Loucy (cell line): ENCODE measurements around the gene CEP55.

Experiments
- H2AFZ ChIP-seq: fragments of 200-600 bp; sonication (generic); 2 replicates; pipeline ENCODE4 v1.6.0; 2016; ENCODE audit warnings: antibody characterized with exemption, mild to moderate bottlenecking, low read length, moderate library complexity
- H3F3A ChIP-seq: fragments of 200-600 bp; 2 replicates; pipeline ENCODE4 v1.6.0; 2016; ENCODE audit warnings: antibody characterized with exemption, low read depth, mild to moderate bottlenecking
- H3K27me3 ChIP-seq: fragments of 200-600 bp; sonication (generic); 2 replicates; pipeline ENCODE4 v1.6.1; 2014; ENCODE audit warnings: low read length, mild to moderate bottlenecking; ENCODE audit not compliant: insufficient read depth, poor library complexity, severe bottlenecking
- H3K36me3 ChIP-seq: fragments of 200-600 bp; sonication (generic); 2 replicates; pipeline ENCODE4 v1.6.1; 2016; ENCODE audit warnings: low read length; ENCODE audit not compliant: insufficient read depth
- H3K4me1 ChIP-seq: fragments of 200-600 bp; sonication (generic); 2 replicates; pipeline ENCODE4 v1.5.1; 2014; ENCODE audit warnings: low read length, mild to moderate bottlenecking; ENCODE audit not compliant: insufficient read depth, poor library complexity, severe bottlenecking
- H3K4me2 ChIP-seq: fragments of 200-600 bp; sonication (generic); 2 replicates; pipeline ENCODE4 v1.6.0; 2014; ENCODE audit warnings: antibody characterized with exemption, low read length, low read depth, mild to moderate bottlenecking; ENCODE audit not compliant: poor library complexity, severe bottlenecking
- H3K4me3 ChIP-seq: fragments of 200-600 bp; sonication (generic); 2 replicates; pipeline ENCODE4 v1.5.1; 2014; ENCODE audit warnings: low read length, mild to moderate bottlenecking, mixed read lengths; ENCODE audit not compliant: poor library complexity, severe bottlenecking
- H3K79me2 ChIP-seq: fragments of 200-600 bp; sonication (generic); 2 replicates; pipeline ENCODE4 v1.6.1; 2014; ENCODE audit warnings: low read length; ENCODE audit not compliant: insufficient read depth
- H3K9ac ChIP-seq: fragments of 200-600 bp; sonication (generic); 2 replicates; pipeline ENCODE4 v1.6.0; 2014; ENCODE audit warnings: mild to moderate bottlenecking, low read depth, low read length, moderate library complexity; ENCODE audit not compliant: poor library complexity, severe bottlenecking
- H3K9me2 ChIP-seq: fragments of 200-600 bp; sonication (generic); replicated peaks from 2 replicates; pipeline ENCODE4 v1.6.1; 2016; ENCODE audit warnings: low read depth, low read length, mixed read lengths
- H3K9me3 ChIP-seq: fragments of 200-600 bp; sonication (generic); 2 replicates; pipeline ENCODE4 v1.6.1; 2014; ENCODE audit warnings: mild to moderate bottlenecking, antibody characterized with exemption, low read length, low read depth; ENCODE audit not compliant: insufficient read depth
- H4K20me1 ChIP-seq: fragments of 200-600 bp; sonication (generic); 2 replicates; pipeline ENCODE4 v1.6.0; 2014; ENCODE audit warnings: antibody characterized with exemption, low read length, mild to moderate bottlenecking; ENCODE audit not compliant: insufficient read depth, poor library complexity, severe bottlenecking
- CTCF ChIP-seq: fragments of 200-600 bp; sonication (generic); conservative IDR thresholded peaks from 2 replicates; pipeline ENCODE4 v1.5.1; 2014; ENCODE audit warnings: mild to moderate bottlenecking, antibody characterized with exemption, low read length
- EZH2phosphoT487 ChIP-seq: fragments of 200-600 bp; IDR thresholded peaks from 2 replicates; pipeline ENCODE4 v1.6.1; 2018; ENCODE audit warnings: antibody characterized with exemption, mild to moderate bottlenecking, moderate library complexity, borderline replicate concordance

Gene CEP55

DNA sequence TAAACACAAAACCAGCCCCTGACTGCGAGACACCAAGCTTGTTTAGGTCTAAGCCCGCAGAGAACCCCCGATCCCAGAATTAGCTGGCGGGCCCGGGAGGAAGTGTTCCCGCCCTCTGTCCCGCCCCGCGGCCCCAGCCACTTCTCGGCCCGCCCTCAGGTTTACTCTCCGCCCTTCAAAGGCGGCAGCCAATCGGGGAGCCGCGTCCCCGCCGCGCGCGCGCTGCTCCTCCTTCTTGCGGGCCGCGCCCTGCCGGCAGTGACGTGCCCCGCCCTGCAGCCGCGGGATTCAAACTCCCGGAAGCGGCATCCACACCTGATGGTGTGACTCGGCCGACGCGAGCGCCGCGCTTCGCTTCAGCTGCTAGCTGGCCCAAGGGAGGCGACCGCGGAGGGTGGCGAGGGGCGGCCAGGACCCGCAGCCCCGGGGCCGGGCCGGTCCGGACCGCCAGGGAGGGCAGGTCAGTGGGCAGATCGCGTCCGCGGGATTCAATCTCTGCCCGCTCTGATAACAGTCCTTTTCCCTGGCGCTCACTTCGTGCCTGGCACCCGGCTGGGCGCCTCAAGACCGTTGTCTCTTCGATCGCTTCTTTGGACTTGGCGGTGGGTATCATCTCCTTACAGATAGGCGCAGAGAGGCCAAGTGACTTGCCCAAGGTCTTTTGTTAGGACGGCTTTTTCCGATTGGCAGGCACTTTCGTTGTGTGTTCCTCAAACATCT is at the start of gene CEP55:
CEP55 (plus strand) TSS at position 291 of the 720 bp plus-strand sequence. CDS start 3,440 bp downstream, outside the sequence.
- Histone ChIP-seq H3K9me3 (no peaks in the 10 kb centered on the region), H3K27me3 (no peaks in the 10 kb centered on the region), H3K9ac (peak within 1 kb of the TSS; percentile 97)

DNA sequence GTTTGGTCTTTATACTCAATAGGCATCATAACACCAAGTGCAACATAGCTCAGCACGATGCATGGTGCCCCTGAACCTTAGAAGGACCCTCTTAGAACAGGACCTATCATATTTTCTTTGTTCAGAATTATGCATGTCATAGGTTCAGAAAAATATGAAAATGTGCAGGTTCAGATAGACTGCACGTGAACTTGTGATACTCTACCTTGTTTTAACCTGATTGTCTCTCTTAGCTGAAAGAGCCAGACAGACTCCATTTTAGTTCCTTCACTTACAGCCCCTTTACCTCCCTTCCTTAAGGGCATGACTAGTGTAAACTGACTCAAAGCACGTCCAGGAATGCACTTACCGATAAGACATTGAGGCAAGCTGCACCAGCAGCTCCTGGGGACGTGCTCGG is 49.4 kb upstream of the CEP55 start:
- no peak overlapping the region for H2AFZ ChIP-seq
- no peaks in the 10 kb centered on the region for H3K36me3 ChIP-seq
- no peaks in the 10 kb centered on the region for H4K20me1 ChIP-seq
- H3K9ac ChIP-seq, result no peak overlapping the region
- no peaks in the 10 kb centered on the region for H3K27me3 ChIP-seq
- H3K9me3 ChIP-seq, result no peaks in the 10 kb centered on the region
- H3K4me1 ChIP-seq, result no peaks in the 10 kb centered on the region
- H3K4me3 ChIP-seq, result no peak overlapping the region
- no peaks in the 10 kb centered on the region for H3K9me2 ChIP-seq
- no peak overlapping the region for H3K4me2 ChIP-seq
- no peaks in the 10 kb centered on the region for H3K79me2 ChIP-seq
- no peaks in the 10 kb centered on the region for H3F3A ChIP-seq
- TF ChIP-seq EZH2phosphoT487 (no peak), CTCF (no peak)

More for the DNA sequence above, at the start of gene CEP55:
- no peaks in the 10 kb centered on the region for H3K36me3 ChIP-seq
- no peaks in the 10 kb centered on the region for H3F3A ChIP-seq
- H3K79me2 ChIP-seq, result peaks cover 50% of the 10 kb centered on the region
- H3K4me1 ChIP-seq, result peaks cover 43% of the 10 kb centered on the region
- H3K9me2 ChIP-seq, result no peaks in the 10 kb centered on the region
- H3K4me2 ChIP-seq, result peak within 1 kb of the TSS; percentile 73
- H4K20me1 ChIP-seq, result peaks cover 15% of the 10 kb centered on the region
- no peak for TF ChIP-seq CTCF
- TF ChIP-seq EZH2phosphoT487, result no peak
- H2AFZ ChIP-seq, result peak within 1 kb of the TSS; percentile 98
- peak within 1 kb of the TSS; percentile 89 for H3K4me3 ChIP-seq

- no peak overlapping the region for H3K4me2 ChIP-seq
- H3K27me3 ChIP-seq, result no peaks in the 10 kb centered on the region
- H3F3A ChIP-seq, result no peaks in the 10 kb centered on the region
- no peaks in the 10 kb centered on the region for H3K9me2 ChIP-seq
- H3K4me1 ChIP-seq, result no peaks in the 10 kb centered on the region
- TF ChIP-seq CTCF (no peak), EZH2phosphoT487 (no peak)
- H3K9ac ChIP-seq, result no peak overlapping the region
- H4K20me1 ChIP-seq, result no peaks in the 10 kb centered on the region
- no peak overlapping the region for H2AFZ ChIP-seq
- no peaks in the 10 kb centered on the region for H3K79me2 ChIP-seq
- H3K9me3 ChIP-seq, result no peaks in the 10 kb centered on the region
- H3K4me3 ChIP-seq, result no peak overlapping the region
- no peaks in the 10 kb centered on the region for H3K36me3 ChIP-seq
These were observed 48.4 kb upstream of the CEP55 start for GRCh38 chr10:93447970-93448369.
